Mucosa of gallbladder (tissue), 1 donor: Measurements from ENCODE around the gene HMG20A. TPM values are rescaled to one million over a fixed set of nuclear protein-coding genes. Genes with fewer than 3 reads are reported as not detected.

Source experiments
- total RNA-seq: library from RNA; stranded (reverse); gene quantifications from one replicate; pipeline ENCODE4 v1.2.1, GENCODE V29; 2021
- donor health status: DM: no; HTN: no; CAD: no.

The HMG20A gene
- total RNA-seq, 1 donor from 2014 or later = 36.6 TPM

Other genes starting within 250 kb of the HMG20A start
- gene PEAK1, start 784 bp upstream of the HMG20A start, total RNA-seq = 62.1 TPM
- 2.3 TPM for gene LINGO1, start 212.0 kb downstream of the HMG20A start, total RNA-seq